Transverse colon (tissue), 4 donors: Measurements from ENCODE around the gene C14orf119. TPM values are rescaled to one million over a fixed set of nuclear protein-coding genes. Genes with fewer than 3 reads are reported as not detected.

Experiments used
- DNase-seq: peaks from one replicate; pipeline ENCODE4 v3.0.0-alpha.2; 2019
- H3K27ac ChIP-seq, 4 donors: fragments of 200-600 bp; sonication (generic); 2 replicates each; pipeline ENCODE4 v1.5.1; 2016 to 2018; ENCODE audit warnings: inconsistent platforms in 4 of 4
- H3K27me3 ChIP-seq: fragments of 200-600 bp; sonication (generic); 2 replicates; pipeline ENCODE4 v1.5.1; 2017; ENCODE audit warnings: inconsistent platforms
- H3K36me3 ChIP-seq, 4 donors: fragments of 200-600 bp; sonication (generic); 2 replicates each; pipeline ENCODE4 v1.5.1; 2017 to 2019; ENCODE audit warnings: inconsistent platforms in 4 of 4
- H3K4me1 ChIP-seq, 4 donors: fragments of 200-600 bp; sonication (generic); 2 replicates each; pipeline ENCODE4 v1.5.1; 2017 to 2020; ENCODE audit warnings: inconsistent platforms in 4 of 4
- H3K4me3 ChIP-seq, 4 donors: fragments of 200-600 bp; sonication (generic); 1 replicate in 1 of 4; 2 replicates in 3 of 4; pipeline versions ENCODE4 v1.5.1 to v1.6.1; 2017 to 2019; ENCODE audit warnings: inconsistent platforms in 4 of 4
- H3K9me3 ChIP-seq, 2 donors: fragments of 200-600 bp; sonication (generic); 2 replicates each; pipeline ENCODE4 v1.5.1; 2017 to 2019; ENCODE audit warnings: inconsistent platforms in 2 of 2
- EP300 ChIP-seq: sonication (generic); formaldehyde crosslinking; IDR thresholded peaks from one replicate; pipeline ENCODE4 v1.6.1; 2017; ENCODE audit warnings: antibody characterized with exemption, low read depth
- POLR2A ChIP-seq: fragments of 450-650 bp; IDR thresholded peaks from one replicate; pipeline ENCODE4 v1.6.1; 2016; ENCODE audit warnings: antibody characterized with exemption, mild to moderate bottlenecking, moderate library complexity
- POLR2AphosphoS5 ChIP-seq, 3 donors: sonication (generic); formaldehyde crosslinking; IDR thresholded peaks; one replicate each; pipeline ENCODE4 v1.6.1; 2016; ENCODE audit warnings: antibody characterized with exemption in 3 of 3
- WGBS, 2 donors: methylation state at CpG; one replicate each; pipeline ENCODE4 v1.1.5; 2018; ENCODE audit warnings: low coverage in 1 of 2; 5-methylcytosine and 5-hydroxymethylcytosine counted together
- in situ Hi-C, 4 donors: fragments of 200-750 bp; cut with MboI; loops; one replicate each; pipeline versions ENCODE4 v1.15.0 to v1.15.1; 2017; ENCODE audit warnings: low sequenced_read_pairs in 3 of 4, low pct_ligation_motif_present in 1 of 4, low pct_unique_long_range_greater_than_20kb in 1 of 4
- intact Hi-C: fragments of 100-400 bp; cut with DNase I; formaldehyde crosslinking; loops from one replicate; pipeline ENCODE4 v1.15.1; 2023; ENCODE audit warnings: low total_unique reads
- total RNA-seq, 4 donors: library from RNA; depleted of rRNA; stranded (reverse); fragments of >200 nt; gene quantifications; one replicate each; pipeline ENCODE4 v1.1.0, GENCODE V29; 2016
- TF ChIP-seq, protein P1 (sequence below), 5 experiments: fragments of 200-600 bp in 3 of 5; fragments of 450-650 bp in 2 of 5; sonication (generic) in 3 of 5; IDR thresholded peaks; 1 replicate in 2 of 5; 2 replicates in 3 of 5; pipeline ENCODE4 v1.5.1; 2016 to 2017; ENCODE audit warnings: antibody characterized with exemption in 5 of 5, inconsistent platforms in 3 of 5, mild to moderate bottlenecking in 2 of 5, moderate library complexity in 1 of 5

C14orf119 gene
- total RNA-seq, 4 donors from 2014 or later: 3.6 to 33.7 (median 32.0) TPM

GRCh38 chr14:23141706-23142444 is 46.6 kb downstream of the C14orf119 start:
- intact Hi-C loops: no loop called here

GRCh38 chr14:23142826-23143225 is 47.5 kb downstream of the C14orf119 start:
- H3K9me3 ChIP-seq: no peaks in the 10 kb centered on the region
- in situ Hi-C loops (no loop called here), intact Hi-C loops (no loop called here)
- peak overlapping the region in 2 of 4 donors; percentile 14 to 24 for H3K27ac ChIP-seq
- no peak for DNase-seq
- H3K27me3 ChIP-seq: no peaks in the 10 kb centered on the region
- no peak overlapping the region for H3K4me3 ChIP-seq
- no peak for TF ChIP-seq POLR2AphosphoS5 (IDR thresholded peaks at IDR 0.05)
- peaks cover 0 to 7% (median 0%) of the 10 kb centered on the region in 4 donors for H3K4me1 ChIP-seq
- H3K36me3 ChIP-seq: no peaks in the 10 kb centered on the region
- 74% methylated on average over 4 of the region's 4 CpGs; no CpG with 5 or more reads in 1 of the 2 donors for WGBS, 2 donors

More at GRCh38 chr14:23141706-23142444, 46.6 kb downstream of the C14orf119 start:
- Histone ChIP-seq H3K36me3 (no peaks in the 10 kb centered on the region), H3K4me3 (no peak overlapping the region), H3K9me3 (no peaks in the 10 kb centered on the region), H3K4me1 (peaks cover 0 to 7% (median 0%) of the 10 kb centered on the region in 4 donors), H3K27ac (peak overlapping the region in 3 of 4 donors; percentile 4 to 24 (median 12)), H3K27me3 (no peaks in the 10 kb centered on the region)
- peak; percentile 26 for DNase-seq
- WGBS, 2 donors: 71 to 78% methylated on average over 3 to 7 of the region's 7 CpGs
- peak in 2 of 3 donors; percentile 50 to 52 for TF ChIP-seq POLR2AphosphoS5 (IDR thresholded peaks at IDR 0.05)
- TF ChIP-seq, protein P1, sequence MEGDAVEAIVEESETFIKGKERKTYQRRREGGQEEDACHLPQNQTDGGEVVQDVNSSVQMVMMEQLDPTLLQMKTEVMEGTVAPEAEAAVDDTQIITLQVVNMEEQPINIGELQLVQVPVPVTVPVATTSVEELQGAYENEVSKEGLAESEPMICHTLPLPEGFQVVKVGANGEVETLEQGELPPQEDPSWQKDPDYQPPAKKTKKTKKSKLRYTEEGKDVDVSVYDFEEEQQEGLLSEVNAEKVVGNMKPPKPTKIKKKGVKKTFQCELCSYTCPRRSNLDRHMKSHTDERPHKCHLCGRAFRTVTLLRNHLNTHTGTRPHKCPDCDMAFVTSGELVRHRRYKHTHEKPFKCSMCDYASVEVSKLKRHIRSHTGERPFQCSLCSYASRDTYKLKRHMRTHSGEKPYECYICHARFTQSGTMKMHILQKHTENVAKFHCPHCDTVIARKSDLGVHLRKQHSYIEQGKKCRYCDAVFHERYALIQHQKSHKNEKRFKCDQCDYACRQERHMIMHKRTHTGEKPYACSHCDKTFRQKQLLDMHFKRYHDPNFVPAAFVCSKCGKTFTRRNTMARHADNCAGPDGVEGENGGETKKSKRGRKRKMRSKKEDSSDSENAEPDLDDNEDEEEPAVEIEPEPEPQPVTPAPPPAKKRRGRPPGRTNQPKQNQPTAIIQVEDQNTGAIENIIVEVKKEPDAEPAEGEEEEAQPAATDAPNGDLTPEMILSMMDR (IDR thresholded peaks at IDR 0.05): no peak
- peak; percentile 30 for TF ChIP-seq EP300
- in situ Hi-C loops: no loop called here

GRCh38 chr14:23143911-23144310 is 48.6 kb downstream of the C14orf119 start:
- Histone ChIP-seq H3K27ac (no peak overlapping the region), H3K9me3 (no peaks in the 10 kb centered on the region), H3K4me3 (no peak overlapping the region), H3K4me1 (peaks cover 0 to 7% (median 0%) of the 10 kb centered on the region in 4 donors), H3K36me3 (no peaks in the 10 kb centered on the region), H3K27me3 (no peaks in the 10 kb centered on the region)
- 74 to 89% methylated on average over 1 of the region's 1 CpG for WGBS, 2 donors
- in situ Hi-C loops: no loop called here
- intact Hi-C loops: no loop called here
- TF ChIP-seq, protein P1 (IDR thresholded peaks at IDR 0.05): no peak
- TF ChIP-seq POLR2A (no peak), POLR2AphosphoS5 (IDR thresholded peaks at IDR 0.05) (no peak), EP300 (no peak)
- no peak for DNase-seq

DNA sequence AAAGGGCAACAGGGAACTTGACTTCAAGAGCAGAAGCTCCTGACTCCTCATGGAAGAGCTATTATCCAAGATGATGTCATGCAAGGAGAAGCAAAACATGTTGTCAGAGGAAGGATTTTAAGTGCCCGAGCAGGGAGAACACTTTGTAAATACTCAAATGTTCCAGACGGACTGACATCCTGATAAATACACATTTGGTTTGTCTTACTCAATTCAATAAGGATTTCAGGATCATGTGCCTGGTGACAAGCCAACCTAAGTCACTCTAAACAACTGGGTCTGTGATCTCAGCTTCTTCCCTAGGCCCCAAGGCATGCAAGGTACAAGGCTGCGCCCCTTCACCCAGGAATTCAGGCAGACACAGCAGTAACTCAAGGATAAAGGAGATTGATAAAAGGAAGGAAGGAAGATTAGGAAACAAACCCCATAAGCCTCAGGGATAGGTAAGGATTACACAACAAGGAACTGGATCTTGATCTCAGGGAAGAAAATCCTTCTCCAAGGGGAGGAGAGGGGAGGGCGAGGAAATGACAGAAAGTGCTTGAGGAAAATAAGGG is 50.6 kb downstream of the C14orf119 start:
- no peaks in the 10 kb centered on the region for H3K36me3 ChIP-seq
- no peak for DNase-seq
- peak overlapping the region in 3 of 4 donors; percentile 19 to 39 (median 20) for H3K27ac ChIP-seq
- H3K27me3 ChIP-seq: no peaks in the 10 kb centered on the region
- 64 to 65% methylated on average over 2 to 4 of the region's 4 CpGs for WGBS, 2 donors
- intact Hi-C loops: no loop called here
- in situ Hi-C loops: no loop called here
- peak; percentile 18 to 64 (median 53) for TF ChIP-seq POLR2AphosphoS5 (IDR thresholded peaks at IDR 0.05)
- TF ChIP-seq, protein P1 (IDR thresholded peaks at IDR 0.05): no peak
- H3K9me3 ChIP-seq: no peaks in the 10 kb centered on the region
- H3K4me3 ChIP-seq: no peak overlapping the region
- peaks cover 0 to 7% (median 0%) of the 10 kb centered on the region in 4 donors for H3K4me1 ChIP-seq
